Stomach (tissue), 4 donors: ENCODE data around the gene CDKN2B.

Experiments used
- EP300 ChIP-seq: sonication (generic); formaldehyde crosslinking; IDR thresholded peaks from one replicate; pipeline ENCODE4 v1.6.1; 2017; ENCODE audit warnings: antibody characterized with exemption
- POLR2A ChIP-seq, 4 donors: fragments of 450-650 bp; IDR thresholded peaks; one replicate each; pipeline ENCODE4 v1.6.1; 2016; ENCODE audit warnings: antibody characterized with exemption in 4 of 4, control low read depth in 2 of 4, mild to moderate bottlenecking in 1 of 4, moderate library complexity in 1 of 4
- TF ChIP-seq, protein P1 (sequence below), 7 experiments: fragments of 450-650 bp in 4 of 7; fragments of 200-600 bp in 3 of 7; sonication (generic) in 3 of 7; IDR thresholded peaks; one replicate each; pipeline ENCODE4 v1.5.1; 2016 to 2019; ENCODE audit warnings: antibody characterized with exemption in 7 of 7, control low read depth in 2 of 7, mild to moderate bottlenecking in 1 of 7

DNA sequence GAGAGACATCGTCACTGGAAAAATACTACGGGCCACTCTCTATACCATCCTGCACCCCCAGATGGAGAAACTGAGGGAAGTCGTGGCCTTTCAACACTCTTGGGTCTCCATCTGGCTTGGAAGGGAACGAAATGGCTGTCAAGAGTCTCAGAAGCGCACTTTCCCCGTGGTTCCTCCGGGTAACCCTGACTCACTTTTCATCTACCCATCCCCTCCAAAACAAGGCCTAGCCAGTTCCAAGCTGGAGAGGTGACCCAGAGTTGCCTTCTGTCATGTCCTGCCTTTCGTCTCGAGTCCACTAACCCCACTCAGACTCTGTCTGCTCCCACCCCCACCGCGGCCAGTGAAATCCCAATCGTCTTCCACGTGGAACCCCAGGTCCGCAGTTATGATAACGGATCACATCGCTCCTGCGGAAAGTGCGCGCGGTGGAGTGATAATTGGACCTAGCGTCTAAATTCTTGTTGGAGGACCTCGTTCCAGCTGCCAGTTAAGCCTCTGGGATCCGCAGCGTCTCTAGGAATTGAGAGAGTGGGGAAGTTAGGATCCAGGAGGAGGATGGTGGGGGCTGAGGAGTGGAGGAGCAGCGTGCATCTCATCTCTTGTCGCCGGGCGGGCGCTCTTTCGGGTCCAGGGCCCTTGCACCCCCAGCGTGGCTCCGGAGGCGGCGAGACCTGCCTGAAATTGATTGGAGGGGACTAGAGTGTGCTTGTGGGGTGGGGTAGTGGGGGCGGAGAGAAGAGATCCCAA is 19.5 kb downstream of the CDKN2B start:
- TF ChIP-seq, protein P1, sequence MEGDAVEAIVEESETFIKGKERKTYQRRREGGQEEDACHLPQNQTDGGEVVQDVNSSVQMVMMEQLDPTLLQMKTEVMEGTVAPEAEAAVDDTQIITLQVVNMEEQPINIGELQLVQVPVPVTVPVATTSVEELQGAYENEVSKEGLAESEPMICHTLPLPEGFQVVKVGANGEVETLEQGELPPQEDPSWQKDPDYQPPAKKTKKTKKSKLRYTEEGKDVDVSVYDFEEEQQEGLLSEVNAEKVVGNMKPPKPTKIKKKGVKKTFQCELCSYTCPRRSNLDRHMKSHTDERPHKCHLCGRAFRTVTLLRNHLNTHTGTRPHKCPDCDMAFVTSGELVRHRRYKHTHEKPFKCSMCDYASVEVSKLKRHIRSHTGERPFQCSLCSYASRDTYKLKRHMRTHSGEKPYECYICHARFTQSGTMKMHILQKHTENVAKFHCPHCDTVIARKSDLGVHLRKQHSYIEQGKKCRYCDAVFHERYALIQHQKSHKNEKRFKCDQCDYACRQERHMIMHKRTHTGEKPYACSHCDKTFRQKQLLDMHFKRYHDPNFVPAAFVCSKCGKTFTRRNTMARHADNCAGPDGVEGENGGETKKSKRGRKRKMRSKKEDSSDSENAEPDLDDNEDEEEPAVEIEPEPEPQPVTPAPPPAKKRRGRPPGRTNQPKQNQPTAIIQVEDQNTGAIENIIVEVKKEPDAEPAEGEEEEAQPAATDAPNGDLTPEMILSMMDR (IDR thresholded peaks at IDR 0.05) = no peak
- TF ChIP-seq POLR2A (IDR thresholded peaks at IDR 0.05) = no peak
- no peak for TF ChIP-seq EP300
